MM.1S (cell line): ENCODE results near the gene EXOSC9.

Experiments used
- DNase-seq: peaks from one replicate; pipeline ENCODE4 v3.0.0-alpha.2; 2015
- H2AFZ ChIP-seq: fragments of 300-600 bp; sonication (generic); 2 replicates; pipeline ENCODE4 v1.6.0; 2016; ENCODE audit warnings: antibody characterized with exemption, low read length
- H3F3A ChIP-seq: fragments of 300-600 bp; sonication (generic); 2 replicates; pipeline ENCODE4 v1.6.1; 2016; ENCODE audit warnings: mild to moderate bottlenecking, antibody characterized with exemption, low read length, moderate library complexity, mixed read lengths; ENCODE audit not compliant: insufficient read depth
- H3K27ac ChIP-seq: fragments of 300-600 bp; sonication (generic); 2 replicates; pipeline ENCODE4 v1.5.1; 2016; ENCODE audit warnings: mild to moderate bottlenecking, low read length
- H3K27me3 ChIP-seq: fragments of 300-600 bp; sonication (generic); replicated peaks from 2 replicates; pipeline ENCODE4 v1.6.0; 2016; ENCODE audit warnings: low read length; ENCODE audit not compliant: insufficient read depth
- H3K36me3 ChIP-seq: fragments of 300-600 bp; sonication (generic); replicated peaks from 2 replicates; pipeline ENCODE4 v1.6.1; 2016; ENCODE audit warnings: mild to moderate bottlenecking, low read length, mixed read lengths; ENCODE audit not compliant: insufficient read depth
- H3K4me1 ChIP-seq: fragments of 300-600 bp; sonication (generic); 2 replicates; pipeline ENCODE4 v1.6.1; 2016; ENCODE audit warnings: low read length, mixed read lengths
- H3K4me2 ChIP-seq: fragments of 300-600 bp; sonication (generic); 2 replicates; pipeline ENCODE4 v1.6.0; 2016; ENCODE audit warnings: low read depth, low read length
- H3K4me3 ChIP-seq: fragments of 300-600 bp; sonication (generic); 2 replicates; pipeline ENCODE4 v1.5.1; 2016; ENCODE audit warnings: low read length, mixed read lengths
- H3K79me2 ChIP-seq: fragments of 300-600 bp; sonication (generic); 2 replicates; pipeline ENCODE4 v1.6.1; 2016; ENCODE audit warnings: mixed run types, low read length, mixed read lengths
- H3K9ac ChIP-seq: fragments of 300-600 bp; sonication (generic); 2 replicates; pipeline ENCODE4 v1.6.1; 2016; ENCODE audit warnings: low read length, mixed read lengths
- H3K9me2 ChIP-seq: fragments of 300-600 bp; sonication (generic); replicated peaks from 2 replicates; pipeline ENCODE4 v1.6.1; 2016; ENCODE audit warnings: mild to moderate bottlenecking, low read length, mixed read lengths; ENCODE audit not compliant: insufficient read depth
- H3K9me3 ChIP-seq: fragments of 300-600 bp; sonication (generic); replicated peaks from 2 replicates; pipeline ENCODE4 v1.6.1; 2016; ENCODE audit warnings: mild to moderate bottlenecking, low read length, mixed read lengths; ENCODE audit not compliant: insufficient read depth
- H4K20me1 ChIP-seq: fragments of 300-600 bp; sonication (generic); 2 replicates; pipeline ENCODE4 v1.6.1; 2016; ENCODE audit warnings: mild to moderate bottlenecking, low read length, moderate library complexity, mixed read lengths; ENCODE audit not compliant: insufficient read depth
- EZH2 ChIP-seq: fragments of 300-600 bp; sonication (generic); optimal IDR thresholded peaks from 2 replicates; pipeline ENCODE3; 2017; ENCODE audit warnings: low read depth, mild to moderate bottlenecking, antibody characterized with exemption, low read length, mixed read lengths
- EZH2phosphoT487 ChIP-seq: fragments of 300-600 bp; sonication (generic); IDR thresholded peaks from 2 replicates; pipeline ENCODE4 v1.6.1; 2018; ENCODE audit warnings: antibody characterized with exemption, low read length
- TF ChIP-seq, protein P1 (sequence below): fragments of 300-600 bp; sonication (generic); IDR thresholded peaks from 2 replicates; pipeline ENCODE4 v1.5.1; 2016; ENCODE audit warnings: antibody characterized with exemption, low read length, mixed read lengths

EXOSC9 gene

DNA sequence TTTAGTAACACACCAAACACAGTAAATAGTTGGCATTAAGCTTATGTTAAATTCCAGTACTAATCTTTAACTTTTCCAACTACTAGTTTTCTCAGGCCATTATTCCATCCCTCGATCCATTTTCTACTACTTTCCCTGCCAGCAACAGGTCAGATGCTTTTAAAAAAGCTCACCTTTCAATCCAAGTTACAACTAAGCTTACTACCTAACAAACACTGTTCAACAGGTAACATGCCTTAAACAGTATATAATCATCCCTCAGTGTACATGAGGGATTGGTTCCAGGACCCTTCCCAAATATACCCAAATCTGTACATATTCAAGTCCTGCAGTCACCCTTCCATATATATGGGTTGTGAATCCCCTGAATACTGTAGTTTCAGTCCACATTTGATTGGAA lies 17.1 kb downstream of the EXOSC9 start:
- no peak for TF ChIP-seq EZH2
- TF ChIP-seq, protein P1, sequence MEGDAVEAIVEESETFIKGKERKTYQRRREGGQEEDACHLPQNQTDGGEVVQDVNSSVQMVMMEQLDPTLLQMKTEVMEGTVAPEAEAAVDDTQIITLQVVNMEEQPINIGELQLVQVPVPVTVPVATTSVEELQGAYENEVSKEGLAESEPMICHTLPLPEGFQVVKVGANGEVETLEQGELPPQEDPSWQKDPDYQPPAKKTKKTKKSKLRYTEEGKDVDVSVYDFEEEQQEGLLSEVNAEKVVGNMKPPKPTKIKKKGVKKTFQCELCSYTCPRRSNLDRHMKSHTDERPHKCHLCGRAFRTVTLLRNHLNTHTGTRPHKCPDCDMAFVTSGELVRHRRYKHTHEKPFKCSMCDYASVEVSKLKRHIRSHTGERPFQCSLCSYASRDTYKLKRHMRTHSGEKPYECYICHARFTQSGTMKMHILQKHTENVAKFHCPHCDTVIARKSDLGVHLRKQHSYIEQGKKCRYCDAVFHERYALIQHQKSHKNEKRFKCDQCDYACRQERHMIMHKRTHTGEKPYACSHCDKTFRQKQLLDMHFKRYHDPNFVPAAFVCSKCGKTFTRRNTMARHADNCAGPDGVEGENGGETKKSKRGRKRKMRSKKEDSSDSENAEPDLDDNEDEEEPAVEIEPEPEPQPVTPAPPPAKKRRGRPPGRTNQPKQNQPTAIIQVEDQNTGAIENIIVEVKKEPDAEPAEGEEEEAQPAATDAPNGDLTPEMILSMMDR, result no peak
- no peak for TF ChIP-seq EZH2phosphoT487
- Histone ChIP-seq H3F3A (peaks cover 27% of the 10 kb centered on the region), H4K20me1 (peaks cover 3% of the 10 kb centered on the region; the same call in 1 of the 2 replicates), H3K27me3 (no peaks in the 10 kb centered on the region), H3K9me2 (no peaks in the 10 kb centered on the region), H3K4me1 (peaks cover 9% of the 10 kb centered on the region), H3K4me3 (no peak overlapping the region), H3K9ac (no peak overlapping the region), H2AFZ (no peak overlapping the region), H3K79me2 (peaks cover 76% of the 10 kb centered on the region), H3K9me3 (no peaks in the 10 kb centered on the region), H3K4me2 (no peak overlapping the region), H3K36me3 (peaks cover 32% of the 10 kb centered on the region; the same call in 1 of the 2 replicates), H3K27ac (no peak overlapping the region)
- DNase-seq, result no peak

DNA sequence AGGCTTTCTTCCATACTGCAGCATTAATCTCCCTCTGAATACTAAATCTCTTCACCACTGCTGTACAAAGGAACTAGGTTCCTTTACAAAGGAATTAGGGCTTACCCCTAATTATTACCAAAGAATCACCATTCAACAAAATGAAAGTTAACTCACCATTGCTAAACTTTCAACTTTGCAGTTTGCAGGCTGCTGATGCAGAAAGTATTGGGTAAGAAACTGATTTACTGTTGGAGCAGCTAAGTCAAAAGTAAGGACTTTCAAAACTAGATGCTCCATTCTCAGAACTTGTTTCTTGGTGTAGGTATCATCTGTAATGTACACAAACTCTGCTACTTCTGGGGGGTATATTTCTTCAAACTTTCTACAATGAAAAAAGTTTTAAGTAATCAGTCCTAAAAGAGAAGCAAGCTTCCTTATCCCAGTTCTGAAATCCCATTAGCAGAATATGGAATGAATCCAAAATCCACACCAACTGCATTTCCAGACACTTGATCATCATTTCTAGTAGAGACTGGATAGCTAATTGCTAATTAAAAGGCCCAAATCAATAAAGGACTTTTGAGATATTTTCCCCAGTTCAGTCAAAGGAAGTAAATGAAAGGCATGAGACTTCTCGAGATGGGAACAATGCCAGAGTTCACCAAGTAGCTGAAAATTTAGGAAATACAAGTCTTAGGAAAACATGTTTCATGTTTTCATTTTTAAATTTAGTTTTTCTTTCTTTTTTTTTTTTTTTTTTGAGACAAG lies 18.3 kb downstream of the EXOSC9 start:
- H3K9ac ChIP-seq, result no peak overlapping the region
- H3K36me3 ChIP-seq, result peaks cover 32% of the 10 kb centered on the region; the same call in 1 of the 2 replicates
- no peaks in the 10 kb centered on the region for H3K27me3 ChIP-seq
- no peak for DNase-seq
- H3K4me1 ChIP-seq, result peaks cover 9% of the 10 kb centered on the region
- H3K4me2 ChIP-seq, result no peak overlapping the region
- H3K9me2 ChIP-seq, result no peaks in the 10 kb centered on the region
- no peak overlapping the region for H2AFZ ChIP-seq
- H4K20me1 ChIP-seq, result peaks cover 3% of the 10 kb centered on the region; the same call in 1 of the 2 replicates
- TF ChIP-seq, protein P1, result no peak
- no peak for TF ChIP-seq EZH2phosphoT487
- no peak for TF ChIP-seq EZH2
- no peak overlapping the region for H3K27ac ChIP-seq
- H3K79me2 ChIP-seq, result peaks cover 81% of the 10 kb centered on the region
- H3F3A ChIP-seq, result peaks cover 23% of the 10 kb centered on the region
- no peaks in the 10 kb centered on the region for H3K9me3 ChIP-seq
- no peak overlapping the region for H3K4me3 ChIP-seq

DNA sequence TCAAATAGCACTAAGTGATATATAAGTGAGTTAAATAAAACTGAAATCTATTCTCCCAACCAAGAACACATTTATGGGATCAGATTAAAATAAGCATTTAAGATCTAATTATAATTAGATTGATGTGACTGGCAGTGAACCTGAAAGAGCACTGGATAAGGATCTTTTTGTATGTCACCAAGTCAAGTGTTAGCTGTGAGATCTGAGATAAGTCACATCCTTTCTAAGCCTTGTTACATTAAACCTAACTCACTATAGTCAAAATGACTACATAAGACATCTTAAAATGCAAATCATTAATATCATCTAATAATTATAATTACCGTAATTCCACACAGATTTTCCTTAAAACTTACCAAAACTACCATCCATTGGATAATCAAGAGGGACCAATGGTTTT lies 20.9 kb downstream of the EXOSC9 start:
- no peak for TF ChIP-seq EZH2
- TF ChIP-seq, protein P1, result no peak
- H3K36me3 ChIP-seq, result peaks cover 17% of the 10 kb centered on the region; the same call in 1 of the 2 replicates
- H2AFZ ChIP-seq, result 0 out of 2 replicates have a peak overlapping the region, but pooled peaks have one; percentile 62
- H3K9me2 ChIP-seq, result no peaks in the 10 kb centered on the region
- H3K27ac ChIP-seq, result no peak overlapping the region
- peak overlapping the region; percentile 93 for H3K4me2 ChIP-seq
- H3K4me3 ChIP-seq, result peak overlapping the region; percentile 90
- peaks cover 62% of the 10 kb centered on the region for H3K79me2 ChIP-seq
- no peak for DNase-seq
- peaks cover 9% of the 10 kb centered on the region for H3K4me1 ChIP-seq
- no peaks in the 10 kb centered on the region for H3K9me3 ChIP-seq
- H3K27me3 ChIP-seq, result no peaks in the 10 kb centered on the region
- peak overlapping the region; percentile 90; the same call in 1 of the 2 replicates for H3K9ac ChIP-seq
- 0 out of 2 replicates have a peak, but pooled peaks cover 7% of the 10 kb centered on the region for H3F3A ChIP-seq
- H4K20me1 ChIP-seq, result no peaks in the 10 kb centered on the region
